UCSD-AML1 (cell line): ENCODE results near the gene MST1R.

Experiments
- DNase-seq: peaks from one replicate; lab custom pipeline; 2025; ENCODE audit not compliant: unreplicated experiment; lab: John Stamatoyannopoulos, UW

The MST1R gene

DNA sequence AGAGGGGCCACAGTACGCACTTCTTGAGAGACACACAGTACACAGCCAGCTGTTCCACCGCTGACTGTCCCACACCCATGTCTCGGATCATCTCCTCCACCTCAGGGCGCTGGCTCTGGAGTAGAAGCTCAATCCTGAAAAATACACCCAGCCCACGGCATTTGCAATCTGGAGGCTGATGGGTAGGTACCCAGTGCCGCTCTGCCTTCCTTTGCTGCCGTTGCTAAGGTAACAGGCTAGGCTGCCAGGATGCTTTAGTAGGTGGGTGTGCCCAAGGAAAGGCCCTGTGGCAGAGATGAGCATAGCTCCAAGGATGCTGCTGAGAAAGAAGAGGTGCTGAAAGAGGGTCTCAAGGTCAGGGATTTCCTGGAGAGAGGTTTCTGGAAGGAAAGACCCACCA, 61.9 kb downstream of the MST1R start:
- no peak for DNase-seq

- DNase-seq, result peak; percentile 55
These were observed 62.5 kb downstream of the MST1R start for GRCh38 chr3:49841126-49841696.

- no peak for DNase-seq
These were observed 63.3 kb downstream of the MST1R start for GRCh38 chr3:49840388-49840787.

DNA sequence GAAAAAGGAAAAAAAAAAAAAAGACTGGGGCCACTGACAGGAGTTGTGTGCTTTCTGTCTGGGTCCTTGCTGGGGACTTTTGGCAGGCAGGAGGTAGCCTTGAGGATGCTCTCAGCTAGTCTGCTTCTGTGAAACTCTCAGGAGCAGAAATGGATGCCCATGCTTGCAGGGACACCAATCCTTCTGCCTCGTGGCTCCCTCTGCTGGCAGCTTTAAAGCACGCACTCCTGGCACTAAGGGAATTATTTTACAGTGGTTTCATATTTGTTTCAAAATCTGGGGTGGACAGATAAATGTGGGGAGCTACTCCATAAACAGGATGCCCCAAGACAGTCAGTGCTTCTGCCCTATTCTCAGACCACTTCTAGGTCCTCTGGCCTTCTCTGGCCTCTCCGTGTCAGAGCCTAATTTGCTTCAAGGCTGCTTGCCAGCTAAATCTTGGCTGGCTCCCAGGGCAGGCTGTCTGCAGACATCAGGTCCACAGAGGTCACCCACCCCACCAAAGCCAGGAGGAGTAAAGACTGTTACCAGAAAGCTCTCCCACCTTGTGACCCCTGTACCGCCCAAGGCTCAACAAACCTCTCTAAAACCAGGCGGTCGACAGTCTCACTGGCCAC, 64.4 kb downstream of the MST1R start:
- DNase-seq, result peak; percentile 79
